ENCODE measurements around the gene PEAK3. TPM values are rescaled to one million over a fixed set of nuclear protein-coding genes. Genes with fewer than 3 reads are reported as not detected.

PEAK3 gene, protein sequence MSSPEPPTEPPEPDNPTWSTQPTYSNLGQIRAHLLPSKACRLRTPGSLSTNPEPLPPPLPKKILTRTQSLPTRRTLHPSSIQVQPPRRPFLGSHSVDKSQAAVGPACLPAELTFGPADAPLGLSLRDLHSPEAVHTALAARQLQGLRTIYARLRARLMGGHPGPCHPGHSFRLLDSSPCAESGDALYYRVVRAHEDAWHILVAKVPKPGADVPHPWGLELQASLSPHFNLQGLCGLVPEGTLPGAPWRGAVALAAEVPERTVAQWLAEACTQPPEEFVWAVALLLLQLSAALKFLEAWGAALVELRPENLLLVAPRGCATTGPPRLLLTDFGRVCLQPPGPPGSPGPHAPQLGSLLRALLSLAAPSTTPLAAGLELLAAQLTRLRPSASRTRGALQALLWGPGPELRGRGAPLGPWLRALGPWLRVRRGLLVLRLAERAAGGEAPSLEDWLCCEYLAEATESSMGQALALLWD
- not detected for total RNA-seq

DNA sequence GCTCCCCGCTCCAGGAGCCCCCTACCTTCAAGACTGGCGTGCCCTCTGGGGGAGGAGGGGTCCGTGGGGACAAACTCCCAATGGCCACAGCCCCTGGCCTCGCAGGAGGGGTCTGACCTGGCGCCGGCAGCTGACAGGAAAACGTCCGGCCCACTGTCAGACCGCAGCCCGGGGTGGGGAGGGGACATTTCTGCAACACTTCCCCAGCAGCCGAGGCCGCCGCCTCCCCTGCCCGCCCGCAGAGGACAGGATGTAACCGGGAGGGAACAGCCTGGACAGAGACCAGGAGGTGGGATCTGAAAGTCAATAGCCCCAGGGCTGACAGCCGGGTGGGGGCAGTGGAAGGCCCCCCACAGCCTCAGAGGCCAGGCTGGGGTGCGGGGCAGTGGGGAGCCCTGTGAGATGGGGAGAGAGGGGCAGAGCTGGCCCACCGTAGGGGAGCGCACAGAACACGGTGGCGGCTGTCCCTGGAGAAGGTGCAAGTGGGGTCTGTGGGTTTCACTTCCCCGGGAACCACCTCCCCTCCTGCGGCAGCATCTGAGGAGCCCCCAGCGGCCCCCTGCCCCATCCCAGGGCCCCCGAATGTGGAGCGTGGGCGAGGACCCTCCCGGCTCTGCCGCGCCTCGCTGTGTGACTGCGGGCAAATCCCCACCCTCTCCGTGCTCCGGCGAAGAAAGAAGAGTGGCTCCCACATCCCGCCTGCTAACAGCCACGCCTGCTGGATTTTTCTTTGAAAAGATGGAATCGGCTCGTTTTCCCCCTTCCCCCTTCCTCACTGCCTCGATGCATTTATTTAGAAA, at the start of gene PEAK3:
PEAK3 (minus strand) TSS at position 114 of the 800 bp plus-strand sequence. CDS start 1,244 bp downstream, outside the sequence.
- no peaks in the 10 kb centered on the region for H3K9me3 Mint-ChIP-seq
- DNase-seq: peak; percentile 61
- ChIA-PET CTCF (interaction anchor here (1.2 kb wide), 1 partner anchor 329 kb away, joined by 4 read pairs; no protein-coding TSS in a partner anchor), POLR2A (no interaction called here)
- H3K4me3 Mint-ChIP-seq: peak within 1 kb of the TSS; percentile 32
- H3K36me3 Mint-ChIP-seq: no peaks in the 10 kb centered on the region
- intact Hi-C loops (cut with micrococcal nuclease): no loop called here
- H3K4me1 Mint-ChIP-seq (ENCODE audit: low read depth): peaks cover 15% of the 10 kb centered on the region
- H3K27ac Mint-ChIP-seq: no peak within 1 kb of the TSS
- H3K27me3 Mint-ChIP-seq: no peaks in the 10 kb centered on the region

DNA sequence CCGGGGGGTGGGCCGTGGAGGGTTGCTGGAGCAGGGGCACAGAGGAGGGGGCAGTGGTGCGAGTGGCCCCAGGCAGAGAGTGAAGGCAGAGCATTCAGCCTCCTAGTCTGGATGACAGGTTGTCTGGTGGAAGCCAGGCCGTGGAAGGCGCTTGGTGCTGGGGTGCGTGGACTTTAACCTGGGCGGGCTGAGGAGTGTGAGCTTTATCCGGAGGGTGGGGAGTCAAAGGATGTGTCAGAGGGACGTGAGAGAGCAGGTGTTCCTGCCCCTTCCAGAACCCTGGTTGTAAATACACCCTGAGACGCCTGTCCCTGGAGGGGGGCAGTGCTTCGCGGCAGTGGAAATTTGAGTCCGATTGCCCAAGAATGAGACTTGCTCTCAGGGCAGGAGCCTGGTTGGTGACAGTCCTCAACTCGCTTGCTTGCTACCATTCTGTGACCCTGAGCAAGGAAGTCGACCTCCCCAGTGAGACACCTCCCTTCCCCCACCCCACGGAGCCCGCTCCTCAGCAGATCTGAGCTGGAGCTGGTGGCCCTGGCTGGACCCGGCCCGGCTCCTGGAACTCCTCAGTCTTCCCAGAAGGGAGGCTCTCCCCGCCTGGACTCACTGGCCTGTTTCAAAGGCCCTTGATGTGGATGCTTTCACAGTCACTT, 48.8 kb upstream of the PEAK3 start:
- Mint-ChIP-seq H3K36me3 (peaks cover 21% of the 10 kb centered on the region), H3K4me3 (peak overlapping the region; percentile 29), H3K27ac (no peak overlapping the region), H3K9me3 (peaks cover 4% of the 10 kb centered on the region), H3K27me3 (no peaks in the 10 kb centered on the region), H3K4me1 (ENCODE audit: low read depth) (peaks cover 49% of the 10 kb centered on the region)
- intact Hi-C loops (cut with micrococcal nuclease): no loop called here
- DNase-seq: no peak
- POLR2A ChIA-PET: no interaction called here
- CTCF ChIA-PET: no interaction called here

DNA sequence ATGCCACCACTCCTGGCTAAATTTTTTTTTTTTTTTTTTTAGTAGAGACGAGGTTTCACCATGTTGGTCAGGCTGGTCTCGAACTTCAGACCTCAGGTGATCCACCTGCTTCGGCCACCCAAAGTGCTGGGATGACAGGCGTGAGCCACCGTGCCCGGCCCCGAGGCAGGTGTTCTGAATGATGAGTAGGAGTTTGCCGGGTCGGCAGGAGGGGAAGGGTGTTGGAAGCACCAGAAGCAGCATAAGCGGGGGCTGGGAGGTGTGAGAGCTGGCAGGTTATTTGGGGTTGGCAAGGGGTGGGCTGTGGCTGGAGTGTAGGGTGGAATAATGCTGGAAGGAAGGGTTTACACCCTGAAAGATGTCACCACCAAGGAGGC, 48.3 kb upstream of the PEAK3 start:
- intact Hi-C loops (cut with micrococcal nuclease): no loop called here
- Mint-ChIP-seq H3K9me3 (peaks cover 2% of the 10 kb centered on the region), H3K4me3 (peak overlapping the region; percentile 29), H3K27ac (no peak overlapping the region), H3K36me3 (peaks cover 25% of the 10 kb centered on the region), H3K4me1 (ENCODE audit: low read depth) (peaks cover 53% of the 10 kb centered on the region), H3K27me3 (no peaks in the 10 kb centered on the region)
- no peak for DNase-seq
- ChIA-PET POLR2A (no interaction called here), CTCF (interaction anchor here (0.7 kb wide), 1 partner anchor 99 kb away, joined by 4 read pairs; no protein-coding TSS in a partner anchor)

DNA sequence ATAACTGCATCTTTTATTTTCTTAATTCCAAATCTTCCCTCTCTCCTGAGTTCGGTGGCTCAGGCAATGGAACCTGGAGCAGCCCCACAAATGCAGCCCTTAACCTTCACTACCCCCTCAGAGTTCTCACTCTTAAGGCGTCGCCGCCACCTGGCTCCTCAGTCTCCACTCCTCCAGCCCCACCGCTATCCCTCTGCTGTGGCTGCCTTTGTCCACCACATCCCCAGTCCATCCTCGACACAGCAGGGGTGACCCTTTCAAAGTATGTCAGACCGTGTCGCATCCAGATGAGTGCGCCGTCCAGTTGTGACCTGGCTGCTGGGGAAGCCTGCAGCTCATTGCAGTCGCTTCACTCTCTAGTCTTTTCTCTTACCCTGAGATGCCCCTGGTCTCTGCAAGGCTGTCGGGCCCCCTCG, 47.5 kb upstream of the PEAK3 start:
- intact Hi-C loops (cut with micrococcal nuclease): loop anchor here (5.0 kb wide), 1 partner anchor 177 kb away; the partner anchor contains the start of gene AP3D1
- POLR2A ChIA-PET: no interaction called here
- Mint-ChIP-seq H3K9me3 (no peaks in the 10 kb centered on the region), H3K27ac (peak overlapping the region; percentile 72), H3K4me3 (peak overlapping the region; percentile 99), H3K36me3 (peaks cover 27% of the 10 kb centered on the region), H3K4me1 (ENCODE audit: low read depth) (peaks cover 53% of the 10 kb centered on the region), H3K27me3 (no peaks in the 10 kb centered on the region)
- CTCF ChIA-PET: interaction anchor here (0.7 kb wide), 1 partner anchor 100 kb away, joined by 4 read pairs; no protein-coding TSS in a partner anchor
- no peak for DNase-seq

DNA sequence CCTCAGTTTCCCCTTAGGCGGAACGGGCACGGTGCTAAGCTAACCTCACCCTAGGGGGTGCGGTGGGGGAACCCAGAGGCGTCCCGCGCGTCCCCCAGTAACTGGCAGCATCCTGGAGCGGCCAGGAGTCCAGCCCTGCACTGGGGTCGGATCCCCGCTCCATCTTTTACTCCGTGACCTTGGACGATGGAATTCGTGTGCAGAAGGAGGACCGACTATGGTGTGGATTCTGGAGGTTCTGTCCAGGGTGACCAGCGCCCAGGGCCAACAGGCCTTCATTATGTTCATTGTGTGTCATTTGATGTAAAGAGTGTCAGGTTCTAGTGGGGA, 47.1 kb upstream of the PEAK3 start:
- H3K27me3 Mint-ChIP-seq: no peaks in the 10 kb centered on the region
- peaks cover 31% of the 10 kb centered on the region for H3K36me3 Mint-ChIP-seq
- H3K9me3 Mint-ChIP-seq: no peaks in the 10 kb centered on the region
- CTCF ChIA-PET: no interaction called here
- no peak for DNase-seq
- H3K4me3 Mint-ChIP-seq: peak overlapping the region; percentile 99
- peaks cover 53% of the 10 kb centered on the region for H3K4me1 Mint-ChIP-seq (ENCODE audit: low read depth)
- peak overlapping the region; percentile 72 for H3K27ac Mint-ChIP-seq
- POLR2A ChIA-PET: no interaction called here
- intact Hi-C loops (cut with micrococcal nuclease): loop anchor here (5.0 kb wide), 1 partner anchor 177 kb away; the partner anchor contains the start of gene AP3D1

DNA sequence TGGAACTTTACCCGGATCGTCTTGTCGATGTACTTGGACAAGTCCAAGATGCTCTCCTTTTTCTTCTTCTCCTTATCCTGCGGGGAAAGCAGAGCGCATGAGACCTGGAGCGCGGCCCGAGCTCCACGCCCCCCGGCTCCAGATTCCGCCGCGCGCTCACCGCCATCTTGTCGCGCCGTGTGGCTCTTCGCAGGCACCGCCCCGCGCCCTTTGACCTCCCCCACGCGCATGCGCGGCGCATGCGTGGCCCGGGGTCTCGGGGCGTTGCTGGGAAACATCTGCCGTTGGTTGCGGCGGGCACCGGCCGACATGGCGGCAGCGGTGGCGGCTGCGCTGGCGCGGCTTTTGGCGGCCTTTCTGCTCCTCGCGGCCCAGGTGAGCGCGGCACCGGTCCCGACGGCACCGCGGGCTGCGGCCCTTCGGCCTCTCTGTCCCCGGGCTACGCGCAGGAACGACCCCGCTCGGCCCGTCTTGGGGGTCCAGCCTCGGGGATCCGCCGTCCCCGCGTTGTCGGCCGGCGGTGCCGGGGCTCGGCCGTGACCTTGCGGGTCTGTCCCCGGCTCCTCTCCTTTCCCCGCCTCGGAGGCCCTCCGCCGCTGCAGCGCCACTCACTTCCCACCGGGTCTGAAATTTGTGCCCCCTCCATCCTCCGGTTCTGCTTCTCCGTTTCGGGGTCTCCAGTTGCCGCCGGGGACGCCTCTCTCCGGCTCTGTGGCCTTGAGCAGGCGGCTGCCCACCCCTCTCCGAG, 46.6 kb upstream of the PEAK3 start, which contains the start of the genes LSM7 and SPPL2B:
LSM7 (minus strand) TSS at position 186 of the 748 bp plus-strand sequence; CDS start at position 166, 20 bp downstream.
SPPL2B (plus strand) TSS at position 284 of the 748 bp plus-strand sequence; CDS start at position 310, 26 bp downstream.
- Mint-ChIP-seq H3K4me3 (peak within 1 kb of the TSS; percentile 99), H3K27me3 (no peaks in the 10 kb centered on the region), H3K27ac (peak within 1 kb of the TSS; percentile 94), H3K36me3 (peaks cover 32% of the 10 kb centered on the region), H3K9me3 (no peaks in the 10 kb centered on the region), H3K4me1 (ENCODE audit: low read depth) (peaks cover 53% of the 10 kb centered on the region)
- intact Hi-C loops (cut with micrococcal nuclease): loop anchor here (1.0 to 5.0 kb wide), 2 partner anchors 92 to 176 kb away; partner anchors contain the start of genes AP3D1, PLEKHJ1 and SF3A2
- DNase-seq: peak; percentile 94
- CTCF ChIA-PET: interaction anchor here (0.7 to 1.9 kb wide), 4 partner anchors 53 to 283 kb away, joined by 3 to 6 read pairs (median 4); no protein-coding TSS in a partner anchor
- POLR2A ChIA-PET: interaction anchor here (1.2 to 1.5 kb wide), 4 partner anchors 37 to 99 kb away, joined by 4 to 6 read pairs (median 4); partner anchors contain the start of gene TIMM13

DNA sequence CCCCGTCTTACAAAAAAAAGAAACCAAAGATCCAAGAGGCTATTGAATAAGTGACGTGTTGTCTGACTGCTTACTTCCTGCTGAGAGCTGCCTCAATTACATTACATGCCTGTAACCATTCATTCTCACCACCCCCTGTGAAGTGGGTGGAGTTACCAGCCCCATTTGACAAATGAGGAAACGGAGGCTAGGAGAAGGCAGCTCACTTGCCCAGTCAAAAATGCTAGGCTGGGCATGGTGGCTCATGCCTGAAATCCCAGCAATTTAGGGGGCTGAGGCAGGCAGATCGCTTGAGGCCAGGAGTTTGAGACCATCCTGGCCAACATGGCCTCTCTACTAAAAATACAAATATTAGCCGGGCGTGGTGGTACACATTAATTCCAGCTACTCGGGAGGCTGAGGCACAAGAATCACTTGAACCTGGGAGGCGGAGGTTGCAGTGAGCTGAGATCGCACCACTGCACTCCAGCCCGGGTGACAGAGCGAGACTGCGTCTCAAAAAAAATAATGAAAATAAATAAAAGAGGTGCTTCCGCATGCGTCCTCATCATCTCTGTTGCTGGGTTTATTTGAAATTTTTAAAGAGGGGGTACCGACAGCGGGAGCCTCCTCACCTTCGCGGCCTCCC, 45.9 kb upstream of the PEAK3 start:
- CTCF ChIA-PET: interaction anchor here (0.5 to 1.9 kb wide), 5 partner anchors 53 to 283 kb away, joined by 3 to 6 read pairs (median 4); no protein-coding TSS in a partner anchor
- Mint-ChIP-seq H3K36me3 (peaks cover 36% of the 10 kb centered on the region), H3K9me3 (no peaks in the 10 kb centered on the region), H3K4me3 (peak overlapping the region; percentile 99), H3K27ac (peak overlapping the region; percentile 94), H3K4me1 (ENCODE audit: low read depth) (peaks cover 53% of the 10 kb centered on the region), H3K27me3 (no peaks in the 10 kb centered on the region)
- peak; percentile 74 for DNase-seq
- intact Hi-C loops (cut with micrococcal nuclease): loop anchor here (1.0 to 5.0 kb wide), 2 partner anchors 92 to 176 kb away; partner anchors contain the start of genes AP3D1, PLEKHJ1 and SF3A2
- POLR2A ChIA-PET: interaction anchor here (0.8 to 1.5 kb wide), 6 partner anchors 9 to 100 kb away, joined by 3 to 6 read pairs (median 4); partner anchors contain the start of gene TIMM13

DNA sequence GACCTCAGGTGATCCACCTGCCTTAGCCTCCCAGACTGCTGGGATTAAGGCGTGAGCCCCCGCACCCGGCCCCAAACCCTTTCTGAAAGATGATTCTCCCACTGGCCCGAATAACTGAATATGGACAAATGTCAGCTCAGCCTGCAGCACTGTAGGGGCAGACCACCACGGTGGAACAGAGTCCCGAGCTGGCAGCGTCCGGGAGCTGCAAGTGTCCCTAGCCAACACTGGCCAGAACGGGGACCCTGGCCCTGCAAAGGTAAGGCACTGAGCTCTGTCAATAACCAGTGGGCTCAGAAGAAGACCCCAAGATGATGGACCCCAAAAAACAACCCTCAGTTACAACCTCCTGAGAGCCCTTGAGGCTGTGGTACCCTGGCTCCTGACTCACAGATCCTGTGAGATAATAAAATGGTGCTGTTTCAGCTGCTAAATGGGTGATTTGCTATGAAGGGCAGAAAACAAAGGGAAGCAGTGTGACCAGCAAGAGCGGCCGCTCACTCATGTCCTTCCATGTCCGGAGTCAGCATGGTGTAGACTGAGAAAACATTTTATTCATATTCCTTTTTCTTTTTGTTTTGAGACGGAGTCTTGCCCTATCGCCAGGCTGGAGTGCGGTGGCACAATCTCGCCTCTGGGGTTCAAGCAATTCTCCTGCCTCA, 44.9 kb upstream of the PEAK3 start:
- no peak overlapping the region for H3K27ac Mint-ChIP-seq
- H3K4me1 Mint-ChIP-seq (ENCODE audit: low read depth): peaks cover 46% of the 10 kb centered on the region
- H3K4me3 Mint-ChIP-seq: peak overlapping the region; percentile 99
- intact Hi-C loops (cut with micrococcal nuclease): loop anchor here (5.0 kb wide), 1 partner anchor 175 kb away; the partner anchor contains the start of gene AP3D1
- POLR2A ChIA-PET: interaction anchor here (0.8 to 1.3 kb wide), 3 partner anchors 10 to 53 kb away, joined by 3 to 4 read pairs (median 3); no protein-coding TSS in a partner anchor
- H3K9me3 Mint-ChIP-seq: no peaks in the 10 kb centered on the region
- no peaks in the 10 kb centered on the region for H3K27me3 Mint-ChIP-seq
- DNase-seq: no peak
- peaks cover 37% of the 10 kb centered on the region for H3K36me3 Mint-ChIP-seq
- CTCF ChIA-PET: interaction anchor here (0.5 to 1.9 kb wide), 5 partner anchors 10 to 284 kb away, joined by 3 to 6 read pairs (median 3); no protein-coding TSS in a partner anchor

DNA sequence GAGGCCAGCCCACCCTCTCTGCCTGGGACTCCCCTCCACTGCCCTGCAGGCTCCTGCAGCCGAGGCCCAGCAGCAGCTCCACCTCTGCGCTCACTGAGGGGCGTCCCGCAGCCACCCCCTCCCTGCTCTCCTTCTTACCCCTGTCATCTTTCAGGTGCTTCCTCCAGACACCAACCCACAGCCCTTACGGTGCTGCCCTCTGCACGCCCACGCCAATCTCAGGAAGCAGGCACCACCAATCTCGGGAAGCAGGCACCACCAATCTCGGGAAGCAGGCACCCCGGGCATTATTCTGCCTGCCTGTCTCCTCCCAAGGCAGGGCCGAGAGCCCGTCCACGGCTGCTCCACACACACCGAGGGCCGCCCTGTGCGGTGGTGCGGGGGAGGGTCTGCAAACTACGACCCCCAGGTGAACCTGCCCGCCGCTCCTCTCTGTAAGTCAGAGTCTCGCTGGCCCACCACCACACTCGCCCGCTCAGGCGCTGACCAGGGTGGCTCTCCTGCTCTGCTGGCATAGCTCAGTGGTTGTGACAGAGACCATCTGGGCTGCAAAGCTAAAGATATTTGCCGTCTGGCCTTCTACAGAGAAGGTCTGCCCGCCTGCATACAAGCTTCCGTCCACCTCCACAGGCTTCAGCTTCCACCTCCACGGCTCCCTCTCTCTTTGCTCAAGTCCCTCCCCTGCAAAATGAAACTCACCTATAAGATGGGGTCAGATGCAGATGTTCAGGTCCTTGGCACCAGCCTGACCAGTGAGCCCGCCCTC, 43.5 kb upstream of the PEAK3 start:
- no peak for DNase-seq
- no peaks in the 10 kb centered on the region for H3K27me3 Mint-ChIP-seq
- H3K9me3 Mint-ChIP-seq: no peaks in the 10 kb centered on the region
- H3K36me3 Mint-ChIP-seq: peaks cover 37% of the 10 kb centered on the region
- CTCF ChIA-PET: interaction anchor here (0.7 to 1.3 kb wide), 3 partner anchors 8 to 154 kb away, joined by 3 read pairs; no protein-coding TSS in a partner anchor
- intact Hi-C loops (cut with micrococcal nuclease): loop anchor here (5.0 kb wide), 1 partner anchor 173 kb away; the partner anchor contains the start of gene AP3D1
- peaks cover 37% of the 10 kb centered on the region for H3K4me1 Mint-ChIP-seq (ENCODE audit: low read depth)
- POLR2A ChIA-PET: no interaction called here
- no peak overlapping the region for H3K27ac Mint-ChIP-seq
- H3K4me3 Mint-ChIP-seq: no peak overlapping the region
